A549 (cell line): Measurements from ENCODE around the gene ANO10.

ENCODE experiments used
- CHD4 ChIP-seq: fragments of 200-600 bp; sonication (generic); IDR thresholded peaks from 2 replicates; pipeline ENCODE4 v1.6.1; 2016; ENCODE audit warnings: antibody characterized with exemption, mild to moderate bottlenecking, borderline replicate concordance
- ELK1 ChIP-seq: fragments of 150-350 bp; IDR thresholded peaks from 2 replicates; pipeline ENCODE4 v1.6.1; 2014; ENCODE audit warnings: low read depth, mild to moderate bottlenecking, low read length
- NFE2L2 ChIP-seq: fragments of 150-350 bp; conservative IDR thresholded peaks from 2 replicates; pipeline ENCODE4 v1.6.1; 2014; ENCODE audit warnings: low read length
- PBX3 ChIP-seq: IDR thresholded peaks from 2 replicates; pipeline ENCODE4 v1.6.1; 2012
- POLR2A ChIP-seq: IDR thresholded peaks from 2 replicates; pipeline ENCODE4 v1.6.1; 2012; ENCODE audit warnings: mild to moderate bottlenecking, low read length
- TF ChIP-seq, protein P1 (sequence below): fragments of >200 bp; sonication (Bioruptor Twin); formaldehyde crosslinking; IDR thresholded peaks from 3 replicates; pipeline ENCODE4 v1.5.1; 2016

GRCh38 chr3:43473737-43474136, 148.1 kb downstream of the ANO10 start:
- TF ChIP-seq CHD4 (no peak), NFE2L2 (no peak), PBX3 (no peak), POLR2A (no peak), ELK1 (no peak)
- TF ChIP-seq, protein P1, sequence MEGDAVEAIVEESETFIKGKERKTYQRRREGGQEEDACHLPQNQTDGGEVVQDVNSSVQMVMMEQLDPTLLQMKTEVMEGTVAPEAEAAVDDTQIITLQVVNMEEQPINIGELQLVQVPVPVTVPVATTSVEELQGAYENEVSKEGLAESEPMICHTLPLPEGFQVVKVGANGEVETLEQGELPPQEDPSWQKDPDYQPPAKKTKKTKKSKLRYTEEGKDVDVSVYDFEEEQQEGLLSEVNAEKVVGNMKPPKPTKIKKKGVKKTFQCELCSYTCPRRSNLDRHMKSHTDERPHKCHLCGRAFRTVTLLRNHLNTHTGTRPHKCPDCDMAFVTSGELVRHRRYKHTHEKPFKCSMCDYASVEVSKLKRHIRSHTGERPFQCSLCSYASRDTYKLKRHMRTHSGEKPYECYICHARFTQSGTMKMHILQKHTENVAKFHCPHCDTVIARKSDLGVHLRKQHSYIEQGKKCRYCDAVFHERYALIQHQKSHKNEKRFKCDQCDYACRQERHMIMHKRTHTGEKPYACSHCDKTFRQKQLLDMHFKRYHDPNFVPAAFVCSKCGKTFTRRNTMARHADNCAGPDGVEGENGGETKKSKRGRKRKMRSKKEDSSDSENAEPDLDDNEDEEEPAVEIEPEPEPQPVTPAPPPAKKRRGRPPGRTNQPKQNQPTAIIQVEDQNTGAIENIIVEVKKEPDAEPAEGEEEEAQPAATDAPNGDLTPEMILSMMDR, result no peak
